NCI-H1930 (cell line): ENCODE measurements around the gene ZNF280D.
"Not testable (repeated sequence)": the region's sequence is repeated elsewhere in the genome, so short reads cannot be mapped to it uniquely, and the experiment has no call there.

ENCODE experiments used
- DNase-seq, 2 experiments: peaks; one replicate each; lab custom pipeline; 2025; lab: John Stamatoyannopoulos, UW

The ZNF280D gene

GRCh38 chr15:56718560-56718959, 14.7 kb downstream of the ZNF280D start:
- DNase-seq: no peak

DNA sequence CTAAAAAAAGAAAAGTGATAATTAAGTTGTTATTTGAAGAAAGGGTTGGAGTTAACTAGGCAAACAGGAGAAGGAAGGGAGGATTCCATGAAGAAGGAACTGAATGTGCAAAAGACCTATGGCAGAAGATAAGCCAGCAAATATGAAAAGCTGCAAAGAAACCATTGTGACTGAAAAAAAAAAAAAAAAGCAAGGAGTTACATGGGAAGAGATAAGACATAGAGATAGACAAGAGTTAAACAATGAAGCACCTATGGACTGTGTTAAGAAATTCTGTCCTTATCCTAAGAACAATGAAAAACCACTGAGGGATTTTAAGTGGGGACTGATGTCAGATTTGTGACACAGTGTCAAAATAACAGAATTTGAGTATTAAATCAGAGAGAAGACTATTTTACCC, 17.0 kb downstream of the ZNF280D start:
- no peak for DNase-seq

DNA sequence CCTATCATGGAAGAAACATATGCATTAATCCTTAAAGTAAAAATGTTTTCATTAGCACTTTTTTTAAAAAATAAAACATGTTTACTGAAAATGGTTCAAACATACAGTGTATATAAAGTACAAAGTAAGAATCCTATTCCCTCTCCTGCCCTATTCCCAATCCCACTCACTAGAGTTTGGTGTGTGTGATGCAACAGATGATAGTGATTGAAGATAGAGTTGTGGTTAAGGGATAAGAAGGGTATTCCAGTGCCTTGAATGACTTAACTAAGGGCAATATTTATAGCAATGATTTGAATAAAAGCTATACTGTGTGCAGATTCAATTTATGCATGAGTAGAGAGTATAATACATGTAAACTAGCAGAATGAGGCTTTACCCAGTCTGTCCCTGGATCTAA, 18.1 kb downstream of the ZNF280D start:
- DNase-seq: no peak

DNA sequence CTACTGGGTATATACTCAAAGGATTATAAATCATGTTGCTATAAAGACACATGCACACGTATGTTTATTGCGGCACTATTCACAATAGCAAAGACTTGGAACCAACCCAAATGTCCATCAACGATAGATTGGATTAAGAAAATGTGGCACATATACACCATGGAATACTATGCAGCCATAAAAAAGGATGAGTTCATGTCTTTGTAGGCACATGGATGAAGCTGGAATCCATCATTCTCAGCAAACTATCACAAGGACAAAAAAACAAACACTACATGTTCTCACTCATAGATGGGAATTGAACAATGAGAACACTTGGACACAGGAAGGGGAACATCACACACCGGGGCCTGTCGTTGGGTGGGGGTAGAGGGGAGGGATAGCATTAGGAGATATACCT, 23.8 kb downstream of the ZNF280D start:
- not testable (repeated sequence) for DNase-seq

GRCh38 chr15:56699743-56700142, 33.6 kb downstream of the ZNF280D start:
- DNase-seq: no peak

- no peak for DNase-seq
Measured at GRCh38 chr15:56698270-56698669, 35.0 kb downstream of the ZNF280D start.

- DNase-seq: no peak
Measured at GRCh38 chr15:56693761-56694160, 39.5 kb downstream of the ZNF280D start.

GRCh38 chr15:56690733-56691132, 42.6 kb downstream of the ZNF280D start:
- no peak for DNase-seq

DNA sequence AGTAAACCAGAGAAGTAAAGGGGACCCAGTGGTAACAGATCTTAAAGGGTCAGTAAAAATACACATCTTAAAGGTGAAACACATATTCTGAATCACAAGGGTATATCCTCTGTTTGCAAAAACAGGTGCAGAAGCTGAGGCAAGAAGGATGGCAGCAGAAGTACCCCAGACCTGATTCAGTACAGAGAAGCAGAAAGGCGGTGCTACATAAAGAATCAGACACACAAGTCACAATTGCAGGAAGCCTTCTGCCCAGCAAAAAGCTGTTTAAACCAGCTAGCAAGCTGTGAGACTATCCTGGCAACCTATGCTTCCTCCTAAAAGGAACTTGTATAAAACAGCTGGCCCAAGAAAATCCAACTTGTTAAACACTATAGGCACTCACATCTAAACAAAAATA, 49.4 kb downstream of the ZNF280D start:
- DNase-seq: no peak

DNA sequence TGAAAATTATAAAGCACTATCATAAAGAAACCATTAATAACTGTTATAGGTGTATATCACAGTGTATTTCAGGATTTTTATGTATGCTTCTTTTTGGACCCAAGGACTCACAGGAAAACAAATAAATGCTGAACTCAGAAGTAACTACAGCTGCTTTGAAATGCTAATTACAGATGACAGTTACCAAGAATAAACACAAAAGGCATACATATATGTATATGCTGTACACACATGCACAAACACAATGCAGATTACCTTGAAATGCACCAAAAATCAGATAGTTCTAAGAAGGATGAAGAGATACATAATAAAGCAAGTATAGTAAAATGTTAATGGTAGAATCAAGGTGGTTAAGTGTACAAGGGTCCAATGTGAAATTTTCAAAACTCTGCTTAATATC, 52.2 kb downstream of the ZNF280D start:
- DNase-seq: no peak

GRCh38 chr15:56679225-56679624, 54.1 kb downstream of the ZNF280D start:
- DNase-seq: no peak

- DNase-seq: no peak
Measured at GRCh38 chr15:56678571-56678970, 54.7 kb downstream of the ZNF280D start.

- no peak for DNase-seq
Measured at GRCh38 chr15:56677271-56677670, 56.0 kb downstream of the ZNF280D start.

GRCh38 chr15:56675930-56676329, 57.4 kb downstream of the ZNF280D start:
- no peak for DNase-seq

DNA sequence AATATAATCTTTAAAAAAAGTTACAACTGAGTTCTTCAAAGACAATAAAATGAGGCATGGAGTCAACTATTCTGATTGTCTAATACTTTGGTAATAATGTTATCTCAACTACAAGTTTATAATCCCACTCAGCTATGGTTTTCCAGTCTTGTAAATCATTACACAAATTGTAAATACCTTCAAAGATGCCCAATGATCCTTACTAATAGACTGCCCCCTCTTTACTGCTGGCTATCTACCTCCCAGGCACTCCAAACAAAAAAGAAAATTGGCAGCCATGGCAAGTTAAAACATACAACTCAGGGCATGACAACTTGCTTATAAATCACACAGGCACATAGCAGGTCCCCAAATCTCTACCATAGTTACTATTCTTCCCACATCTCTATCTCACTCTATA, 58.5 kb downstream of the ZNF280D start:
- no peak for DNase-seq

- no peak for DNase-seq
Measured at GRCh38 chr15:56672721-56673120, 60.6 kb downstream of the ZNF280D start.

DNA sequence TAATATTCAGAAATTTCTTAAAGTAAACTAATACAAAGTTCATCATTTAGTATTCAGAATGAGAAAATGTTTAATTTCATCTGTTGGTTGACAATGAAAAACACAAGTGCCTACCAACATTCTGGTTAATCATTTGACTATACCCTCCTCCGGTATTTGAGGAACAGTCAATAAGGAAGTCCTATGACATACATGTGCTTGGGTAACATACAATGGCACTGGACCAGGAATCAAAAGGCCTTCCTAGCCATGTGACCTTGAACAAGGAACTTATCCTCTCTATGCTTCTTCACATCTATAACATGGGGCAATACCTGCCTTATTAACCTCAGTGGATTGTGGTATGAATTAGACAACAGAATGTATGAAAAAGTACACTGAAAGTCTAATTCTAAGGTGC, 65.8 kb downstream of the ZNF280D start:
- no peak for DNase-seq

GRCh38 chr15:56660943-56661342, 72.4 kb downstream of the ZNF280D start:
- DNase-seq: no peak

- DNase-seq: no peak
Measured at GRCh38 chr15:56659197-56659596, 74.1 kb downstream of the ZNF280D start.

DNA sequence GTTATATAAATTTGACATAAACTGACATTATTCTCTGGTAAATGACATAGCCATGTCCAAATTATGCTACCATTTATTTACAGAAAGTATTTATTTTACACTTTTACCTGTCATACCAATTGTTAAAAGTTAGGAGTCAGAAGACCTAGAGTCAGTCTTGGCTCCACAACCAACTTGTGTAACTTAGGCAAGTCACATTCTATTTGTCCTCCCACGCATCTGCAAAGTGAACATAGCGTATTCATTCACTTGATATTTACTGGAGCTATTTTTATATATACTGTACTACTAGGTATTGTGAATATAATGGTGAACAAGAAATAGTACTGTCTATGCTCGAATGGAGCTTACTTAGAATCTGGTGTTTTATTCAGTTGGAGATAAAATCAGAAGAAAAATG, 78.7 kb downstream of the ZNF280D start:
- no peak for DNase-seq

DNA sequence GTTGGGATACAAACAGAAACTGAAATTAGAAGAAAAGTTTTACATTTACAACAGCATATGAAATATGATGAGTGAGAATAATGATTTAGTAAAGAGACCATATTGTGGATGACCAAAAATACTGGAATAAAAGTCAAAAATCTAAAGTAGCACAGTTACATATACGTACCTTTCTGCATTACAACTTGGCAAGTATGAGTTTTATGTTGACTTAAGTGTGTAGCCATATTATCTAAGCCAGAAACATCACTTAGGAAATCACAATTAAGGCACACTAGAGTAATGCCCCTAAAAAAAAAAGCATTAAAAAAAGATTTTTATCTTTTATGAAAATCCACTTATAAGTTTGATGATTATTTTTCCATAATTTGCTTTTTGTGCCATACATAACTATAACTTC, 79.1 kb downstream of the ZNF280D start:
- DNase-seq: no peak

GRCh38 chr15:56653787-56654186, 79.5 kb downstream of the ZNF280D start:
- DNase-seq: no peak

DNA sequence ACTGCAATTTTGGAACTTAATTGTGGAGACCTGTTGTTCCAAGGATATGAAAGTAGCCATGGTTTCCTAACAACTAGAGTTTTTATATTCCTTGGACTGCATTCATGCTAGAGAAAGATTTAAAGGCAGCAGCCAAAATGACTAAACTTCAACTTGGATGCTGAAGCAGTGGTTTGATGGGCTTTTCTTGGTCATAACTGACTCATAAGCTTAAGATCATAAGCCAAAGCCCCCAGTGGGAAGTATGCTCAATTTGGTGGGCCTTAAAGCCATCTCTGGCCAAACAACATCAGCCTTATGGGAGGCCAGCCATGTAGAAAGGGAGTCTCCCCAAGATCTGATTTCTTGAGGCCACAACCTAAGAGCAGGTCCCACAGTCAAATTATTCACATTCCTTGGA, 80.2 kb downstream of the ZNF280D start:
- no peak for DNase-seq

DNA sequence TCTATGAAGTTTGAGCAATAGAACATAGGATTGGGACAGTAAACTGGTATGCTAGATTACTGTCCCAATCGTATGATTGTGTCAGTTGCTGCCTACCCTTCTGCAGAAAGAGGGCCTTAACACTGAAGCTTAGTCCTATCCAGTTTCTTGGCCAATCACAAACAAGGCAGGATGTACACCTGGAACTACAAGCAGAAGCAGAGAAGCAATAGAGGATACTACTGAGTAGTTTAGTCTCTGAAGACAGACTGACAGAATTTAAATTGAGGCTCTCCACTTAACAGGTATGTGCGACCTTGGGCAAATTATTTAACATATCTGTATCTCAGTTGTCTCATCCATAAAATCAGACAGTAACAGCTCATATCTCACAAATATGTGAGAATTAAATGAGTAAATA, 85.0 kb downstream of the ZNF280D start:
- DNase-seq: no peak

GRCh38 chr15:56640549-56640948, 92.8 kb downstream of the ZNF280D start:
- DNase-seq: no peak
